Neuronal stem cell (in vitro differentiated cells): ENCODE data around the gene PLXND1.
A peak's percentile ranks its signal among the peaks of the same experiment; 100 is the strongest.

Source experiments
- DNase-seq: peaks from one replicate; pipeline ENCODE4 v3.0.0-alpha.2; 2013; ENCODE audit warnings: low spot score
- H2AFZ ChIP-seq: one replicate; pipeline ENCODE4 v1.6.1; 2013; ENCODE audit warnings: mild to moderate bottlenecking, low read length, inconsistent platforms
- H2AK5ac ChIP-seq: 2 replicates; pipeline ENCODE4 v1.6.1; 2013; ENCODE audit warnings: low read depth, mild to moderate bottlenecking, inconsistent platforms, low read length, moderate library complexity, mixed read lengths
- H2BK120ac ChIP-seq: 2 replicates; pipeline ENCODE4 v1.6.1; 2013; ENCODE audit warnings: low read depth, mild to moderate bottlenecking, inconsistent platforms, low read length, moderate library complexity, mixed read lengths
- H2BK12ac ChIP-seq: one replicate; pipeline ENCODE4 v1.6.1; 2013; ENCODE audit warnings: low read length, inconsistent platforms
- H2BK15ac ChIP-seq: 2 replicates; pipeline ENCODE4 v1.6.1; 2013; ENCODE audit warnings: mild to moderate bottlenecking, low read length, inconsistent platforms, mixed read lengths
- H2BK5ac ChIP-seq: one replicate; pipeline ENCODE4 v1.6.1; 2013; ENCODE audit warnings: inconsistent platforms, mild to moderate bottlenecking, low read length, moderate library complexity
- H3K14ac ChIP-seq: one replicate; pipeline ENCODE4 v1.6.1; 2013; ENCODE audit warnings: low read length, inconsistent platforms
- H3K18ac ChIP-seq: 2 replicates; pipeline ENCODE4 v1.6.1; 2013; ENCODE audit warnings: low read length, inconsistent platforms
- H3K23ac ChIP-seq: 2 replicates; pipeline ENCODE4 v1.6.1; 2013; ENCODE audit warnings: low read depth, mild to moderate bottlenecking, mixed read lengths, low read length, inconsistent platforms; ENCODE audit not compliant: poor library complexity
- H3K27ac ChIP-seq: replicated peaks from 3 replicates; pipeline ENCODE4 v1.5.1; 2013; ENCODE audit warnings: low read length, inconsistent platforms
- H3K27me3 ChIP-seq, 3 experiments: 2 replicates each; pipeline ENCODE4 v1.6.1; 2013; ENCODE audit warnings: low read length in 3 of 3, mild to moderate bottlenecking in 2 of 3, inconsistent platforms in 1 of 3, low read depth in 1 of 3, mixed read lengths in 1 of 3, moderate library complexity in 1 of 3; ENCODE audit not compliant: control insufficient read depth in 3 of 3, insufficient read depth in 3 of 3
- H3K36me3 ChIP-seq, 2 donors: replicated peaks in 1 of 2; 2 replicates each; pipeline ENCODE4 v1.6.1; 2013; ENCODE audit warnings: low read length in 2 of 2; ENCODE audit not compliant: control insufficient read depth in 2 of 2, insufficient read depth in 2 of 2
- H3K4ac ChIP-seq: 2 replicates; pipeline ENCODE4 v1.6.1; 2013; ENCODE audit warnings: inconsistent platforms, mild to moderate bottlenecking, low read length, moderate library complexity
- H3K4me1 ChIP-seq, 2 donors: 1 replicate in 1 of 2; 2 replicates in 1 of 2; pipeline ENCODE4 v1.6.1; 2013; ENCODE audit warnings: low read length in 2 of 2, low read depth in 1 of 2; ENCODE audit not compliant: control insufficient read depth in 2 of 2, insufficient read depth in 1 of 2
- H3K4me2 ChIP-seq: one replicate; pipeline ENCODE4 v1.6.1; 2013; ENCODE audit warnings: mild to moderate bottlenecking, low read length, inconsistent platforms; ENCODE audit not compliant: insufficient read depth, poor library complexity, severe bottlenecking
- H3K4me3 ChIP-seq, 2 donors: 2 replicates each; pipeline ENCODE4 v1.5.1; 2013; ENCODE audit warnings: low read length in 2 of 2, mild to moderate bottlenecking in 2 of 2, inconsistent platforms in 1 of 2, moderate library complexity in 1 of 2
- H3K79me1 ChIP-seq: one replicate; pipeline ENCODE4 v1.6.1; 2013; ENCODE audit warnings: low read depth, mild to moderate bottlenecking, inconsistent platforms, low read length, moderate library complexity
- H3K9ac ChIP-seq: one replicate; pipeline ENCODE4 v1.6.1; 2013; ENCODE audit warnings: mild to moderate bottlenecking, low read depth, low read length, inconsistent platforms; ENCODE audit not compliant: poor library complexity
- H3K9me3 ChIP-seq, 2 donors: replicated peaks in 1 of 2; 2 replicates each; pipeline versions ENCODE3 to v1.6.1; 2013; ENCODE audit warnings: low read length in 2 of 2, mild to moderate bottlenecking in 2 of 2, inconsistent platforms in 1 of 2, low read depth in 1 of 2, mixed read lengths in 1 of 2, moderate library complexity in 1 of 2; ENCODE audit not compliant: control insufficient read depth in 2 of 2, insufficient read depth in 1 of 2
- H4K8ac ChIP-seq: one replicate; pipeline ENCODE4 v1.6.1; 2013; ENCODE audit warnings: low read depth, mild to moderate bottlenecking, inconsistent platforms, low read length, moderate library complexity
- H4K91ac ChIP-seq: one replicate; pipeline ENCODE4 v1.6.1; 2013; ENCODE audit warnings: low read length, low read depth, mild to moderate bottlenecking, inconsistent platforms; ENCODE audit not compliant: poor library complexity
- WGBS, 2 donors: extraction: QIAGEN DNeasy Blood & Tissue Kit; methylation state at CpG; one replicate each; pipeline ENCODE4 v1.1.7; 2013; ENCODE audit warnings: missing lambda C conversion rate in 2 of 2, mixed read lengths in 1 of 2; ENCODE audit not compliant: insufficient read length in 2 of 2, insufficient replicate concordance in 1 of 2; ENCODE audit errors: extremely low coverage in 2 of 2; 5-methylcytosine and 5-hydroxymethylcytosine counted together

Gene PLXND1

DNA sequence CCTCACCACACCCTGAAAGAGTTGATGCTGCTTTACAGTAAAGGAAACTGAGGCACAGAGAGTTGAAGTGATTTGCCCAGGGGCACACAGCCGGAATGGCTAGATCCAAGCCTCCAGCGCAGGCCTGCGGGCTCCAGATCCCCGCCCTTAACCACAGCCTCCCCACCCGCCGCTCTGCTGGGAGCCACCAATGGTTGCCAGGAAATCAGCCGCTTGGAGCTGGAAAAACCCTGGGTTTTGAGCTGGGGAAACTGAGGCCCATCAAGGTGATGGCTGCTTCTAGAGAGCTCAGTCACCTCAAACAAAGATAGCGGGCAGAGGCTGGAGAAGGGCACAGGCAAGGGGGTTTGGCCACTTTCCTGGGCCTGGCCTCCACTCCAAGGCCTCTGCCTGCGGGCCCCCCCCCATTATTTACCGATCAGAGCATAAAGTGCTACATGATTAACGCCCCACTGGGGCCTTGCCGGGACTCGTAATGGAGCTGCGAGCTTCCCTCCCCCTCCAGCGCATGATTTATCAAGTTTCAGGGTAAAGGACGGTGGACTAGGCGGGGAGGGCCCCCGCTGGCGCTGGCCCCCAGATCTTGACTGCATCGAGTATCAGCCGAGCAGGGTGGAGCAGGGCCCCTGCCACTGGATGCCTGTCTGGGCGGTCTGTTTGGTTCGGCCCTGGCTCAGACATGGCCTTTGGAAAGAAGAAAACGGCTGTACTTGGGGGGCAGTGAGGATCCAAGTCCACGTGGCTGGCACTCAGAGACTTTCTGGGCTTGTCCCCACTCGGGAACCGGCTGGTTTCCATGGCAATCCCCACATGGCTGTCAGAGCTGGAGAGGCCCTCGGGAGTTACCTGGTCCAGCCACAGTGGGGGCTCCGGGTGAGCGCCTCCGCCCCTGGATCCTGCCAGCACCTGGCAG lies 9.1 kb downstream of the PLXND1 start:
- no peak overlapping the region for H2BK12ac ChIP-seq
- no peak overlapping the region for H3K4me3 ChIP-seq
- H3K36me3 ChIP-seq: no peaks in the 10 kb centered on the region
- H3K9ac ChIP-seq: peak overlapping the region; percentile 51
- peak overlapping the region; percentile 22 for H3K14ac ChIP-seq
- peak overlapping the region; percentile 85 for H2AK5ac ChIP-seq
- H3K9me3 ChIP-seq: no peaks in the 10 kb centered on the region
- no peak overlapping the region for H4K8ac ChIP-seq
- no peak overlapping the region for H3K23ac ChIP-seq
- H2AFZ ChIP-seq: peak overlapping the region; percentile 88
- no peak overlapping the region for H3K27ac ChIP-seq
- no CpG with 5 or more reads among the region's 31 CpGs for WGBS, 2 donors
- no peak overlapping the region for H3K4ac ChIP-seq
- no peak overlapping the region for H2BK120ac ChIP-seq
- H3K4me1 ChIP-seq: peaks cover 49 to 65% of the 10 kb centered on the region in 2 donors
- no peak overlapping the region for H4K91ac ChIP-seq
- no peak for DNase-seq
- peak overlapping the region; percentile 93 for H3K18ac ChIP-seq
- no peaks in the 10 kb centered on the region for H3K79me1 ChIP-seq
- H3K4me2 ChIP-seq: no peak overlapping the region
- H2BK15ac ChIP-seq: peak overlapping the region; percentile 70
- H2BK5ac ChIP-seq: no peak overlapping the region
- no peaks in the 10 kb centered on the region for H3K27me3 ChIP-seq

DNA sequence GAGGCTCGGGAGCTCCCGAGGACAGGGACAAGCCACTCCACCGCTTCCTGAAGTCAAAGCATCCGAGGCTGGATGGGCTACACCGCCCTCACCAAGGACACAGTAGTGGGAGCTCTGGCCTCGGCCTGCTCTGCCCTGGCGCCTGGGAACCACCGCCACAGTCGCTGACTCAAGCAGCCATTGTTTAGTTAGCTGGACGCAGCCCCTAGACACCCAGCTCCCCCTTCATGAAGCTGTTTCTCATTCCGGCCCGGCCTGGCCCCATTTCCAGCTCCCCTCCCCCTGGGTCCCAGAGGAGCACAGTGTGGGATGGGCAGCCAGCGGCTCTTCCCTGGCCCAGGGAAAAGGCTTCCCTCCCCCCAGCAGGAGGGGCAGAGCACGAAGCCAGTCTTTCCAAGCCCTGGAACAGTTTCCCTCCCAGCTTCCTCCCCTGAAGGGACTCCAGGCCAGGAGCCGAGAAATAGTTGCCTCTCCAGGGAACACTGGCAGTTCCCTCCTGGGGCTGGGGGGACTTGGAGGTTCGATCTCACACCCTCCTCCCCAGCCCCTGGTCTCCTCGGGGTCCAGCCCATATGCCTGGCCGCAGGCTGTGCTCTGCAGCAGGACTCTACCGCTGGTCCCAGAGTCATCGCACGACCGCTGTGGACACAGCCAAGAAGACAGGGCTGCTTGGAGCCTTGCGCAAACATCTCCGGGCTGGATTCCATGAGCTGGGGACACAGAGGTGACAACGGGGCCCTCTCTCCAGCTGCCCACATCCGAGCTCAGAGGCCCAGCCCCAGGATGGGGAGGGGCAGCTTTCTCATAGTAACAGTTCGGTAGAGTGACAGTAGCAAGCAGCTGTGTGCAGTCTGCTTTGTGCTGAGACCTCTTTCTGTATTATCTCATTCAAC lies 10.0 kb downstream of the PLXND1 start:
- Histone ChIP-seq H4K8ac (no peak overlapping the region), H3K4me3 (peak overlapping the region in 1 of 2 donors; percentile 34), H3K36me3 (no peaks in the 10 kb centered on the region), H3K4ac (no peak overlapping the region), H3K18ac (peak overlapping the region; percentile 71), H3K9me3 (no peaks in the 10 kb centered on the region), H2BK120ac (no peak overlapping the region), H2BK5ac (no peak overlapping the region), H3K4me2 (no peak overlapping the region), H3K14ac (peak overlapping the region; percentile 22), H4K91ac (no peak overlapping the region), H2BK15ac (peak overlapping the region; percentile 13), H3K4me1 (peaks cover 50 to 74% of the 10 kb centered on the region in 2 donors), H3K79me1 (no peaks in the 10 kb centered on the region), H2AFZ (peak overlapping the region; percentile 88), H3K9ac (no peak overlapping the region), H2AK5ac (peak overlapping the region; percentile 85), H2BK12ac (no peak overlapping the region), H3K27ac (peak overlapping the region; percentile 37), H3K27me3 (no peaks in the 10 kb centered on the region), H3K23ac (no peak overlapping the region)
- no CpG with 5 or more reads among the region's 27 CpGs for WGBS, 2 donors
- DNase-seq: no peak

DNA sequence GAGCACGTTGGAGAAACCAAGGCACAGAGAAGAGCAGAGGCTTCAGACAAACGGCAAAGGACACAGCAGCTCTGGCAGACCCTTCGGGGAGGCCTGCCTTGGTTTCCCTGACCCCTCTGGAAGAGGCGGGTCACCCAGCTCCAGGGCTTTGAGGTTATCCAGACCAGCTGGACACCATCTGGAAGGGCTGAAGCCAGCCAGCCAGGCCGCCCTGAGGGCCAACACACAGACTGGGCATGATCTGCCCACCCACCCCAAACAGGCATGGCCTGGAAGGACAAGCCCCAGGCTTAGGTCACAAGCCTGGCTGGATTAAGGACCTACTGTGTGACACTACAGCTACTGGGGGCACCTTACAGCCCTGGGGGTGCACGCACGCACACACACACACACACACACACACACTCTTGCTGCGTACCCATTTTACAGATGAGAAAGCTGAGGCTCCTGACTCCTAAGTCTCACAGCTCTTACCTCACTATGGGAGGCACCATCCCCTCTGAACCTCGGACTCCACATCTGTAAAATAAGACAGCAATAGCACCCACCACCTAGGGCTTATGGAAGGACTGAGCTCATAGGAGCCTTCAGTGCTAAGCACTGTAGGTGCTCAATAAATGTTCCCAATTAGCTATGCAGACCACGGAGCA lies 10.8 kb downstream of the PLXND1 start:
- no peak overlapping the region for H2BK5ac ChIP-seq
- H3K18ac ChIP-seq: peak overlapping the region; percentile 41
- H3K4ac ChIP-seq: no peak overlapping the region
- H3K14ac ChIP-seq: no peak overlapping the region
- peak overlapping the region in 1 of 2 donors; percentile 34 for H3K4me3 ChIP-seq
- H3K23ac ChIP-seq: peak overlapping the region; percentile 32
- DNase-seq: no peak
- no peaks in the 10 kb centered on the region for H3K36me3 ChIP-seq
- no peak overlapping the region for H2BK12ac ChIP-seq
- no peaks in the 10 kb centered on the region for H3K9me3 ChIP-seq
- H2BK15ac ChIP-seq: peak overlapping the region; percentile 69
- peaks cover 50 to 81% of the 10 kb centered on the region in 2 donors for H3K4me1 ChIP-seq
- no peak overlapping the region for H3K27ac ChIP-seq
- H2AFZ ChIP-seq: peak overlapping the region; percentile 88
- WGBS, 2 donors: no CpG with 5 or more reads among the region's 10 CpGs
- no peak overlapping the region for H4K8ac ChIP-seq
- H3K27me3 ChIP-seq: no peaks in the 10 kb centered on the region
- no peak overlapping the region for H4K91ac ChIP-seq
- no peak overlapping the region for H3K4me2 ChIP-seq
- no peak overlapping the region for H3K9ac ChIP-seq
- no peaks in the 10 kb centered on the region for H3K79me1 ChIP-seq
- H2AK5ac ChIP-seq: peak overlapping the region; percentile 44
- no peak overlapping the region for H2BK120ac ChIP-seq
